T-helper 9 cell (primary cell): Measurements from ENCODE around the gene COA8.
A peak's percentile ranks its signal among the peaks of the same experiment; 100 is the strongest.

ENCODE experiments used
- DNase-seq: peaks from one replicate; pipeline ENCODE4 v3.0.0-alpha.2; 2020

COA8 gene

DNA sequence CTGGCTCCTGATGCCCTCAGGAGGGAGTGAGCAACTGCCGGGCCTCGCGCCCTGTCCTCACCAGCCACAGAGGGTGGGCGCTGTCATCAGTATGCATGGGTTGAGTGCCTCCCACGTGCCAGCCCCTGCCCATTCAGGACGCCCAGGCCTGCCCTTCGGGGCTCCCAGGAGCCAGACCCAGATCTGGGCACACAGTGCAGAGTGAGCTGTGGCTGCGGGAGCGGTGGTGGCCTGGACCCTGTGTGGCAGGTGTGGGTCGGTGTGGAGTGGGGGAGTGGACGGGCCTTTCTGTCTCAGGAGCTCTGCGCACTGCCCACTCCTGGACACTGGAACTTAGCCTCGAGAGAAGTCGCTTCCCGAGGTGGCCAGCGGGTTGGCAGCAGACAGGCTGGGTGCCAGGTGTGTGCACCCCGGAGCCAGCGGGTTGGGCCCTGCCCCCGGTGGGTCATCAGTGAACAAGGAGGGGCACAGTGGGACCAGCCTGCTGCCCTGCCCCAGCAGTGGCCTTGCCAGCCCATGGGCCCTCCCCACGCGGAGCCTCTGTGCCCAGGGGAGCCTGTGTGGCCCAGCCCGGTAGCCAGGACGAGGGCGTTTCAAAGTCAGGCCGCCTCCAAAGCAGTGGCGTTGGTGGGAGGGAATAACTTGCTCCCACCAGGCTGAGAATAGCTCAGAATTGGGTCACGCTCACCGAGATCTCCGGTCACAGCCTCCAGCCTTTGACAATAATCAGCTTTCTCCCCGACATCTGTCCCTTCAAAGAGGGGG is 24.3 kb upstream of the COA8 start:
- no peak for DNase-seq

DNA sequence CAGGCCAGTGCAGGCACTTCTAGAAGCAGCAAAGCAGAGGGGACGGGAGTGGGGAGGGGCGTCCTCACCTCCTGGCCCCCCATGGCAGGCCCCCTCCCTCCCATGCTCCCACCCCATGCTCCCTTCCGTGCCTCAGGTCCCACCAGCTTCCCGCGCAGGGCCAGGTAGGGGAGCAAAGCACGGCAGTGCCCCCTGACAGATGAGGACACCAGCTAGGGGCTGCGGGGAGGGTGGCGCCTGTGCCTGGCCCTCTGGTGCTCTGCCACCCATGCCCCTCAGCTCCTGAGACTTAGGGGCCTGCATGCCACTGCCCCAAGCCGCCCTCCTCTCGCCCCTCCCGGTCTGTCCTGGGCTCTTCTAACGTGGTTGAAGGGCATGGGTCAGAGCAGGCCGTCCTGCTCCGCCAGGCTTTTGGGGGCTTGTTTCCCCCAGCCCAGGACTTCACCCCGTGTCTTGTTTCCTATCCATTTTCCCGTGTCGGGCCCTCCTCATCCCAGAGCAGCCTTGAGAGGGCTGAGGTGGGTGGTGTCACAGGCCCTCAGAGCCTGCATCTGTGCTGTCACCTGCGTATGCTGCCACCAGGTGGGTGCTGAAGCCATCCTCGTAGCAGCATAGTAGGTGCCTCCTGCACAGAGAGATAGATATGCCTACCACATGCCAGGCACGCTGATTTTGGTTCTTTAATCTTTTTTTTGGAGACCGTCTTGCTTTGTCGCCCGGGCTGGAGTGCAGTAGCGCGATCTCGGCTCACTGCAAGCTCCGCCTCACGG is 23.5 kb upstream of the COA8 start:
- no peak for DNase-seq

DNA sequence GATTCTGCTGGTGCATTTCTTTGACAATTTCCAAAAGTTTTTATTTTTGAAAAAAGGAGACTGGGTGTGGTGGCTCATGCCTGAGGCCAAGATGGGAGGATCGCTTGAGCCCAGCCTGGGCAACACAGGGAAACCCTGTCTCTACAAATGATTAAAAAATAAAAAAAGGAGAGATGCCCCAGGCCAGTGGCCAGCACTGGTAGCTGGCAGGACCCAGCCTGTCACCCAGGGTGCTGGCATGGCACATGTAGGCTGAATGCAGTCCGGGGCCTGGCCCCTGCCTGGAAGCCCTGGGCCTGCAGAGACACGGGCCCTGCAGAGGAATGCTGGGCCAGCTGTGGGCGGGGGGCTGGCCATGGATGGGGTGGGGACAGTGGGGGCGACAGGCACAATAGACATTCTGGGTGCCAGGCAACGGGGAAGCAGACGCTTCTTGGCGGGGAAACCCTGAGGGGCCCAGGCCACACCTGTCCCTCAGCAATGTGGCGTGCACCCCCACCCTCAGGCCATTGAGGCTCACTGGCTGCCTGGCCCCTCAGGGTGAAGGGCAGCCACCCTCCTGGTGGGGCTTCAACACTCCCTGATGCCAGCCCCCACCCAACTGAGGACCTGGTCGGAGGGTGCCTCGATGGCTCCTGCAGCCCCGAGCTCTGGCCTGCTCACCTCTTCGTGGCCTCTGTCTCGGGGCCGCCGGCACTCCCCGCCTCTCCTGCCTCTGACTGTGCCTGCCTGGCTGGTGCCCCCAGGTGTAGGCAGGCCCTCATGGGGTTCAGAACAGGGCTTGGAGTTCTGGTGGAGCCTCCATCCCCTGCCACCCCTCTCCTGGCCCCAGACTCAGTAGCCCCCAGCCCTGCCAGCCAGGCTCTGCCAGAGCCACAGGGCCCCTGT is 21.7 kb upstream of the COA8 start:
- DNase-seq: no peak

DNA sequence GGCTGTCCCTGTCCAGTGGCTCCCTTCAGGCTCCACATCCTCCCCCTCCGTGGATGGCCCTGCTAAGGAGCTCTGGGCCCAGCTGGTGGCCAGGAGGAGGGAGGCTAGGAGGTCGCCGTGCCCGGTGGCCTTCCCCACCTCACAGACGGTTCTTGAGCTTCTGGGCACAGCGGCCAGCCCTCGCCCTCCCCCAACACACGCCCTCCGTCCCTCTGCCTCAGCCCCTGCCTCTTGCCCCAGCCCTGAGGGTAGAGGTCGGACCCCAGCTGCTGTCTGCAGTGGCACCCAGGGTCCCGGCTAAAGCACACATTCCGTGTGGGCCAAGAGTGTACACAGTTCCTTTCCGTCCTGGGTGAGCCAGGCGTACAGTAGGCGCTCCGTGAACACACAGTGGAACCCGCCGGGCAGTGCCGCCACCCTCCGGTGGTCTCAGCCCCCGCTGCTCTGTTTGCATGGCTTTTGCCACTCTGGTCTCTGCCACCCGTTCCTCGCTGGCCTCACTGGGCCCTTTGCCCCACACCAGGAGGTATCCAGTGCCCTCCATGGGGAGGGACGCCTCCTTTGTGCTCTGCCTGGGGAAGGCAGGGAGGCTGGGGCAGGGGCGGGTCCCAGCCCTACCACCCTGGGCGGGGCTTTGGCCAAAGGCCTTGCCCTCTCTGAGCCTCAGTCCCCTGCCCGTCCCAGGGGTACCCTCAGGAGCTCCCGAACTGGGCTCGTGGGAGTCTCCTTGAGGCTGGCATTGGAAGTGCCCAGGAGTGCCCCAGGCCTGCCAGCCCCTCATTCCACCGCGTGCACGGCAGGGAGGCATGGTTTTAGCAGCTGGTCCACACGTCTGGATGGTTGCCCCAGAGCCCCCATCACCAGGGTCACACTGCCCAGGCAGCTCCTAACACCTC is 20.8 kb upstream of the COA8 start:
- no peak for DNase-seq

DNA sequence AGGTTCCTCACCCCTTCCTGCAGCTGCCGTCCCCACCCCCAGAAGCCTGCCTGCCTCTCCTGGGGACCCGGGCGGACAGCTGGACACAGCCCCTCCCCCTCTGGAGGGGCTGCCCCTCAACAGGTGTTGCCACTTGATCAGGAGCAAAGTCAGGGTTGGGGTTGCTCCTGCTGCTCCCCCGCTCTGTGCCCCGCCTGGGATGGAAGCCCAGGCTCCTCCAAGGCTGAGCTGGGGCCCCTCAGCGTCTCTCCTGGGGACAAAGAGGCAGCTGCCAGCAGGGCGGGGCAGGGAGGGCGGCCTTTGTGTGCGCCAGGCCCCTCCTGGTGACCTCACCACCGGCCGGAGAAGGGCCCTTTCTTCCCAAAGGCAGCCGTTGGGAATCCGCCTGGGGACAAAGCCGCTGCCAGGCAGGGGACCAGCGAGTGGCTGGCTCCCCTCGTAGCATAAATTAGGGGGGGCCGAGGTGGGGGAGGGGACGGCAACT is 20.1 kb upstream of the COA8 start:
- no peak for DNase-seq

DNA sequence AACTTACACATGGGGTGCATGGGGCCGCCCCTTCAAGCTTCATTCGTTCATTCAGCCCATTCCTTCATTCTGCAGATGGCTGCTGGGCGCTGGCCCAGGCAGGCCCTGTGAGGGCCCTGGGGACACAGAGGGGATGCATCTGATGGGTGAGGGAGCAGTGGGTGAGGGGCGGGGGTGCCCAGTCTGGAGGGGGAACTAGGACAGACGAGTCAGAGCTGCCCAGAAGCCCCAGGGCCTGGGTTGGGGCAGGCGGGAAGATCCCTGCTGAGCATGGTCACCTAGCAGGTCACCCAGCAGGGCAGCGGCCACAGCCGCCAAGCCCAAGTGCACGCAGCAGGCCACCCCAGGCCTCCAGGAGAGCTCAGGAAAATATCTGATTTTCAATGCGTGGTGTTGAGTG is 19.6 kb upstream of the COA8 start:
- DNase-seq: no peak

DNA sequence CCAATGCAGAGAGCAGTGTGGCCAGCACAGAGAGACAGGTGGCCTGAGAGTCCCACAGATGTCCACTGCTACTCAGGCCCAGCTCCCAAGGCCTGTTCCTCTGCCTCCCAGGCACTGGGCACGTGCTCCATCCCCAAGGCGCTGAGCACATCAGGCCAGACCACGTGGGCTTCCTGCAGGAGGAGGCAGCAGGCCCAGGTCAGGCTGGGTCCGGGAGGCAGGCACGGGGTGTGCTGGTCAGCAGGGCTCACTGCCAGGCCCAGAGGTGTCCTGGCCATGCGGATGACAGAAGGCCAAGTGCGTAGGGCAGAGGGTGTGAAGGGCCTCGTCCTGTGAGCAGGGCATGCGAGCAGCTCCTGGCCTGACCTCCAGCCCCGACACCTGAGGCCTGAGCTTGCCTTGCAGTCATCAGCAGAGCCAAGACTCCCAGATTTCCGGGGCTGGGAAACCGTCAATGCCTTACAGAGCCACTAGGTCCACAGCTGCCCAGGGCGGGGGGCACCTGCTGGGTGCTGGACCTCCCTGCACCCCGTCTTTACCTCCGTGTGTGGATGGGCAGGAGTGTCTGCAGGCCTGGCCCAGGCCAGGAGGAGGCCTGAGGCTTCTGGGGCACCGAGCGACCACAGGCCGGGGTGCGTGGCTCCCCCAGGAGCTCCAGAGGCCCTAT is 18.9 kb upstream of the COA8 start:
- DNase-seq: no peak

DNA sequence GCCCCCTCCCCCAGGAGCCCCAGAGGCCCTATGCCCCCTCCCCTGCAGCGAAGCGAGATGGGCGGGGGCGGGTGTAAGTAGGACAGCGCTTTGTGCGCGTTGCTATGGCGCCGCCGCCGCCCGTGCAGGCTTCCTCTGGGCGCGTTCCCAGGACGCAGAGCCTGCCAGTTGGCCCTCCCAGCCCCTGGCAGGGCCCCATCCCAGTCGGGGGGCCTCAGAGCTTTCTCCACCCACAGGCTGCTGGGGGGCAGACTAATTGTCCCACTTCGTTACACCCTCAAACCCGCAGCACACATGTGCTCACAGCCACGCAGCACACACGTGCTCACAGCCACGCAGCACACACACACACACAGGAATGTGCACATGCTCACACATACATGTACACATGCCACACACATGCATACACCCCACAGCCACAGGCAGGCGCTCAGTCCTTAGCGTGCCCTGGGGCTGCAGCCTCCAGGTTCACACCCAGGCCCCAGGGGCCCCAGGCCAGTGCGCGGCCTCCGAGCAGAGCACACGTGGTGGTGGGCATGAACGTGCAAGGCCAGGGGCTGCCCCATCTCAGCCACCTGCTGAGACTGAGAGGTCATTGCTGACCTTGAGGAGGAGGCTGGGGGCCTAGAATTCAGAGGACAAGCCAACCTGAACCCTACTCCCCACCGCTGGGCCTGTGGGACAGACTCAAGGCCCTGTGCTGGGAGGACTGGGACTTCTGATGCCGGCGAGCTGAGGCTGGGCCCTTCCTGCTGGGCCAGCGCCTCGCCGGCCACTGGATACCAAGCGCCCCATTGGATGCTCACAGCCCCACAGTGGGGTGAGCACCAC is 18.2 kb upstream of the COA8 start:
- no peak for DNase-seq

DNA sequence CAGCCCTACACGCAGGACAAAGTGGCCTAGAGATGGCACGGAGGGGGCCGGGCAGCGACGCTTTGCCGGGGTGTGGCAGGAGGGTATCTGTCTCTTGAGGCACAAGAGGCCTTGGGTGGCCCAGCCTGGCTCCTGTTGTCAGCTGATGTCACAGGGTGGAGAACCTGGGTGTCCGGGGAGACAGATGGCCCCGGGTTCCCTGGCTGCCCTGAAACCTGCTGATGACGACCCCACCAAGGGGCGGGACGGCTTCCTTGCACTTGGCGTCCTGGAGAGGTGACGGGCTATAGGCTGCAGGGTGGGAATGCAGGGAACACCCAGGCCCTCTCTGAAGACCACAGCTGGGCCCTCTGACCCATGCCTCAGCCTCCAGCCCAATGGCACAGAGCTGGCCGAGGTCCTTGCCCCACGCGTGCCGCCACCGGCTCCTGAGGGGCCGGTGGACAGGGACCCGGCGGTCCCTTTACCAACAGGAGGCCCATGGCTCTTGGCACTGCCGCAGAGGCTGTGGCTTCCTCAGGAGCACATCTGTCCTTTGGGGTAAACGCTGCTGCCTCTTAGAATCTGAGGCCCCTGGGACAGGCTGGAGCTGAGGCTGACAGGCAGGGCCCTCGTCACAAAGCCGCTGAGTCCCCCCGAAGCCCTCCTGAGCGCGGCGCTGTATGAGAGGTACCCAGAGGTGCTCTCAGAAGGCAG is 17.4 kb upstream of the COA8 start:
- DNase-seq: no peak

DNA sequence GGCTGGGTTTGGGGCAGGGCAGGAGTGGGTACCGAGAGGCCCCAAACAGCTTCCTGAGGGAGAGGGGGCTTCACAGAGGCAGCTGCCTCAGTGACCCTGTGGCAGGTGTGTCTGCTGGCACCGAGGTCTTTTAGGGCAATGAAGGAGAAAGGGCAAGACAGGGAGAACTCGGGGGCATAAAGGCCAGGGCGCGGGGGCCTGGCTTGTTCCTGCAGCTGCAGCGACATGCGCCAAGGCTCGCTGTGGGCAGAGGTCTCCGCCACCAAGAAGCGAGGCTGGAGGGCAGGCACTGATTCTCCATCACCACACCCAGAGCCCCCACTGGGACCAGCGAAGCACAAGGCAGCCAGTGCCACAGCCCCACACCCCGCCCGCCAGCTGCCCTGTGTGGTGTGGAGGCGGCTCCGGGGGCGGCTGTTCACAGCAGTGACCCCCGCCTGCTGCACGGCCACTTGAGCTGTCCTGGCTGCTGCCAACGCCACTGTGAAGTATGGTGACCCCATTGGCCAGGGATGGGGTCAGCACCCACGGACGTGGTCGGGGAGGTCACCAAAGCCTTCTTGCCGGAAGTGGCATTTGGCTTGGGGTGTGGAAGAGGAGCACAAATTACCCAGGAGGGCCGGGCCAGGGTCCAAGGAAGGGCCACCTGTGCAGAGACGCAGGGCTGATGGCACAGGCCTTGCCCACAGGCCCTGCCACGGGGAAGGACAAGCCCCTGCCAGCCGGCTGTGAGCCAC is 16.7 kb upstream of the COA8 start:
- no peak for DNase-seq

DNA sequence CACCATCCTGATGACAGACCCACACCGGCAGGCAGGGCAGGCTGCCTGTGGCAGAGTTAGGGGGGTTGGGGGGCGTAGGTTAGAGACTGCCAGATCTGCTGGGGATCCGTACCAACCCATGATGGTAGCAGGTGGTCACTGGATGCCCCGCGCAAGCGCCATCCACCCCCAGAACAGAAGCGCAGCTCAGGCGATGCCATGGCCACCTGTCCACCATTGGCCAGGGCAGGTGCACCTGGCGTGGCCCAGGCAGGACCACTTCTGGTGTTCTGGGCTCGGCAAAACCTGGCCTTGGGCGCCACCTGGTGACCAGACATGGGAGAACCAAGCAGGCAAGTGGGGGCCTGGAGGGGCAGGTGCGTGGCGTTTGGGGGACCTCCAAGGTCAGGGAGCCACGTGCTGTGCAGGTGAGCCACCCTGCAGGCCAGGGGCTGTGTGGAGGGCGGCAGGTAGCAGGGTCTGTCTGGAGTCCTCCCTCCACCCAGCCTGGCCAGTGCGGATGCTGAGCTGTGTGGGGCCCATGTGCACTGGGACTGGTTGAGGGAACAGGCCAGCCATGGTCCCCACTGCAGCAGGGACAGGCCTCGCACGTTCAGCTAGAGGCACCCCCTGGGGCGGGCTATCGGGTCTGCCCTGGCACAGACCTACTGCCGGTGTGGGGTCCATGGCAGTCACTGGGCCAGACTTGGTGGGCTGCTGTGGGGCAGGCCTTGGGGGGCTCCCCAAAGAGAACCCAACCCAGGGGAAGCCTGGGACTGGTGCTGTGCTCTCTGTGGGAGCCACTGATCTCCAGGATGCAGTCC is 15.9 kb upstream of the COA8 start:
- DNase-seq: peak; percentile 84

DNA sequence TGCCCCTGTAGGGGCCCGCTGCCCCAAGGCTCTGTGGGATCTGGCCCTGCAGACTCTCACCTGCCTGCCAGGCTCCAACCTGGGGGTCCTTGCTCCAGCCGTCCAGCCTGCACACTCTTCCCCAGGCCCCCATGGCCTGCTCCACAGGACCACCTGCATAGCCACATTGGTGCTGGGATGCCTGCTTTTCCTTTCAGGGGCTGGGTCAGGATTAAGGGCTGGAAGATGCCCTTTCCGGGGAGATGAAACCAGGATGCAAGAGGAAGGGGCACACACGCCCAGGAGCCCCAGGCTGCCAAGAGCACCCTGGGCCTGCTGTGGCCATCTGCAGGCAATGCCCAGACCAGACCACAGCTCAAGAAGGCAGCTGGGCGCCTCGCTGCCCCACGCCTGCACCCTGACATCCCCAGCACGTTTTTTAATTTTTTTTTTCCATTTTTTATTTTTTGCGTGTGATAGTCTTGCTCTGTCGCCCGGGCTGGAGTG is 15.3 kb upstream of the COA8 start:
- no peak for DNase-seq

DNA sequence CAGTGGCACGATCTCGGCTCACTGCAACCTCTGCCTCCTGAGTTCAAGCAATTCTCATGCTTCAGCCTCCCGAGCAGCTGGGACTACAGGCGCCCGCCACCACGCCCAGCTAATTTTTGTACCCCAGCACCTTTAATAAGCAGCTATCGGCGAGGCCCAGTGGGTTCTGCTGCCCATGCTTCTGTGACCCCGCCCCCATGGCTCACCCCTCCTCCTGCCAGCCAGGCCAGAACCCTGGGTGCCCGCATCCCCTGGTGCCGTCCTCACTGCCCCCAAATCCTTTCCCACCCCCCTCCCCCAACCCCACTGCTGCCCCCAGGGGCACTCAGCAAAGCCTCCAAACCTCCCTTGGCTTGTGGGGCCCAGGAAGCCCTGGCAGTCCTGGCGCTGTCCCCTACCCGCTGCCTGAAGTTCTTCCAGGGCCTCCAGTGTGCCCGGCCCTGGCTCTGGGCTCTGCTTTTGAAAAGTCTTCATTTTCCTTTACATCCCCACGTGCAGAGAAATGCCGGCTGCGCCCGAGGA is 14.8 kb upstream of the COA8 start:
- DNase-seq: no peak

DNA sequence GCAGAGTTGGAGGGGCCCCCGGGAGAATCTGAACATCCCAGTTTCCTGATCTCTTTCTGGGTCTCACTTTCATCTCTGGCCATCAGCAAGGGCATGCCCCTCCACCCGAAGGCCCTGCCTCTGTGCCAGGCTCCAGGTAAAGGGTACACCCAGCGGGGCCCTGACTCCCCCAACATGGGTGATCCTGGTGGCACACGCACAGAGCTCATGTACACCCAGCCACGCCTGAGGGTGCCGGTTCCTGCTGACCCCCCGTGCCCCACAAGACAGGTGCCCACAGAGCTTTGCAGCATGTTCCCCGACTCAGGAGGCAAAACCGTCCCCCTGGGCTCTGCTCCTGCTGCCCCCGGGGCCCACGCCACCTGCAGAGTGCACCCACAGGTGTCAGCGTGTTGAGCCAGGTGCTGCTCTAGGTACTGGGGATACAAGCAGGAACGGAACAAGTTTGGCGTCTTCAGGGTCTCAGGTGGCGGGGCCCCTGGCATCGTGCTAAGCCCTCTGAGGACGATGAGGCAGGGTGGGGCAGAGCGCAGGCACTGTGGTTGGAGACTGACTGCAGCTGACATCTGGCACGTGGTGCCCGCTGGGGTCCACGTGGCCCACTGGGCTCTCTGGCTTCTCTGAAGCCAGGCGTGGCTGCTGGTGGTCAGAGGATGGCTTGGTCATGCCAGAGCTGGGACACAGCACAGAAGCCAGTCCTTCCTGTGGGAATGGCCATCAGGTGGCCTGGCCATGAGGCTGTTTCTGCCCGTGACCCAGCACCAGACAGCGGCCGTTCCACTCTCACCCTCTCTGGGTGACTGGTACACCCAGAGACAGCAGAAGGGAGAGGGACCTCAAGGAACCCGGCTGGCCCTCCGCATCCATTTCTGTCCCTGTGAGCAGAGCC is 14.1 kb upstream of the COA8 start:
- no peak for DNase-seq

DNA sequence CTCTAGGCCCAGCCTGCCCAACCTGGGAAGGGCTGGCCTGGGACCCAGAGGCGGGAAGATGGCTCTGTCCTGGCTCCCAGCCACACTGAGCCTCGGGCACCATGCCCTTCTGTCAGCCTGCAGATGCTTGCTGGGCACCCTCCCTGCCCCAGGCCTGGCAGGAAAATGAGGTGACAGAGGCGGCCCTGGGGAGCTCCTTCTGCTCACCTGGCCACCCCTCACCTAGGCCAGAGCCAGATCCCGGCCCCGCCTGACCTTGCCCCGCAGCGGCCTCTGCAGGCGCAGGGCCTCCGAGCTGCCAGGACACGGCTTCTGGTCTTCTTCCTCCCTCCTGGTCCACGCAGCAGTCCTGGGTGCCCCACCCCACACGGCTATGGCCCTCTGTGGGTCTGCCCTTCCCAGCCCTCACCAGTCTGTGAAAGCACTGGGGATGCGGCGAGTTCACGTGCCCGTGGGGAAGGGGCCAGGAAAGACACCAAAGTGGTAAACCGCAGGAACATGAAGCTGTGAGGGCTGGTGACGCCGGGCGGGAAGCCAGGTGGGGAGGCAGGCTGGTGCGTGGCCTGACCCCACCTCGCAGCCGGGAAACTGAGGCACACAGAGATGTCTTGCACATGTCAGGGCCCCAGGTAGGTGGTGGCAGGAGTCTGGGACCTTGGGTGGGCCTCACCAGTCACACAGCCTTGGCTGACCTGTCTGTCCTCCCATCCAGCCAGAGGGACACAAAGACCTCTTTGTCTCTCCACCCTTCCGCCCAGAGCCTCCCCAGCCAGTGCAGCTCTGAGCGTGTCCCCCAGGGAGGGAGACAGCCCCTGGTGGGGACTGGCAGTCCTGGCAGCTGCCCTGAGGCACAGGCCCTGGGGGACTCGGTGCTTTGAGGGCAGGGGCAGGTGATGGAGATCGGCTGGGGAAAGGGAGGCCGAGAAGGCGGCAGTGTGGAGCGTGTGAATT is 13.1 kb upstream of the COA8 start:
- no peak for DNase-seq
